ENCODE results near the gene SV2A.
"Not testable (repeated sequence)": the region's sequence is repeated elsewhere in the genome, so short reads cannot be mapped to it uniquely, and the experiment has no call there.

DNA sequence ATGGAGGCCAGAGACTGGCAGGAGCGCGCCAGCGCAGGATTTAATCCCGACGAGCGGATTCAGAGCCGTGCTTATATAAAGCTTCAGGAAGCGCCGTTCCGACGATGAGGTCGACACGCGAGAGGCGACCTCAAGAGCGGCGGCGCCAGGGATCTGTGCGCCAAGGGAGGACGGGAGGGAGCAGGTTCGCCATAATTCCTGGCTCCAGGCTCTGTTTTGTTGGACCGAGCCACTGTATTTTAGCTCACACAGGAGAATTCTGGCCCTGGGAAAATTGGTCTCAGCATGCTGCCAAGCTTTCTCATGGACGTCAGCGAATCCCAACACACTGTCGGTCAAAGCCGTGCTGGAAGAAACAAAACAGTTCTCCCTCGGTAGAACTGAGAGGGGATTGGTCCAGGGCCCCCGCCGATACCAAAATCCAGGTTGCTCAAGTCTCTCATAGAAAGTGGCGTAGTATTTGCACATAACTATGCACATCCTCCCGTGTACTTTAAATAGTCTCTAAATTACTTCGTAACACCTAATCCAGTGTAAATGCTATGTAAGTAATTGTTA is 56.1 kb downstream of the SV2A start:
- TF ChIP-seq, protein P1, sequence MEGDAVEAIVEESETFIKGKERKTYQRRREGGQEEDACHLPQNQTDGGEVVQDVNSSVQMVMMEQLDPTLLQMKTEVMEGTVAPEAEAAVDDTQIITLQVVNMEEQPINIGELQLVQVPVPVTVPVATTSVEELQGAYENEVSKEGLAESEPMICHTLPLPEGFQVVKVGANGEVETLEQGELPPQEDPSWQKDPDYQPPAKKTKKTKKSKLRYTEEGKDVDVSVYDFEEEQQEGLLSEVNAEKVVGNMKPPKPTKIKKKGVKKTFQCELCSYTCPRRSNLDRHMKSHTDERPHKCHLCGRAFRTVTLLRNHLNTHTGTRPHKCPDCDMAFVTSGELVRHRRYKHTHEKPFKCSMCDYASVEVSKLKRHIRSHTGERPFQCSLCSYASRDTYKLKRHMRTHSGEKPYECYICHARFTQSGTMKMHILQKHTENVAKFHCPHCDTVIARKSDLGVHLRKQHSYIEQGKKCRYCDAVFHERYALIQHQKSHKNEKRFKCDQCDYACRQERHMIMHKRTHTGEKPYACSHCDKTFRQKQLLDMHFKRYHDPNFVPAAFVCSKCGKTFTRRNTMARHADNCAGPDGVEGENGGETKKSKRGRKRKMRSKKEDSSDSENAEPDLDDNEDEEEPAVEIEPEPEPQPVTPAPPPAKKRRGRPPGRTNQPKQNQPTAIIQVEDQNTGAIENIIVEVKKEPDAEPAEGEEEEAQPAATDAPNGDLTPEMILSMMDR (IDR thresholded peaks at IDR 0.05; ENCODE audit: low read depth, low read length): not testable (repeated sequence)
- TF ChIP-seq EZH2phosphoT487 (IDR thresholded peaks at IDR 0.05; ENCODE audit: low read depth): not testable (repeated sequence)
